ENCODE measurements around the gene SGPP1.

SGPP1 gene

DNA sequence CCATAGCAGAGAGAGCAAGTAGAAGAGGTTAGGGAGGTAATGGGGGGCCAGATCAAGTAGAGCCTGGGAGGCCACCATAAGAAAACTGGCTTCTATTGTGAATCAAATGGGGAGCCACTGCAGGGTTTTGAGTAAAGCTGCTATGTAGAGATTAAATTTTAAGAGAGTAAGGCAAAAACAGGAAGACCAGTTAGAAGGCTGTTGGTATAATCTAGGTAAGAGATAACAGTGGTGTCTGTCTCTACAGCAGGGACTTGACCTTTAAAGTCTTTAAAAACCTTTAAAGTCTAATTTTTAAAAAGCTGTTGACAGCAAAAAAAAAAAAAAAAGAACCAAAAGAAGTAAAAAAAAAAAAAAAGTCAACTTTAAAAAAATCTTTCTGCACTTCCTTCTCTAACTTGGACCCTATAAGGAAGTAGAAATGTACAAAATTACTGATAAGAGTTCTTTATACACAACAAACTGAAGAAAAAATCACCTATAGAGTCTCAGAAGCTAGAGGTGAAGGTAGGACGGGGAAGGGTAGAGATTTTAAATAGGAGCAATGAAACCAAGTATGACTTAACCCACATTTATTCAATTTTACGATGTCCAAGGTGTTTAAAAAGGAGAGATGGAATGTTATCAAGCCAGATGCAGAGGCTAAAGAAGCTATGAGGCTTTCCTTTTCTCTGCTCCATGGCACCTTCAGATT is 26.1 kb downstream of the SGPP1 start:
- no peak overlapping the region for H3K4me3 ChIP-seq (ENCODE audit: low read depth, low read length)
- DNase-seq (ENCODE audit: low read depth, low spot score) = no peak
- TF ChIP-seq, protein P1, sequence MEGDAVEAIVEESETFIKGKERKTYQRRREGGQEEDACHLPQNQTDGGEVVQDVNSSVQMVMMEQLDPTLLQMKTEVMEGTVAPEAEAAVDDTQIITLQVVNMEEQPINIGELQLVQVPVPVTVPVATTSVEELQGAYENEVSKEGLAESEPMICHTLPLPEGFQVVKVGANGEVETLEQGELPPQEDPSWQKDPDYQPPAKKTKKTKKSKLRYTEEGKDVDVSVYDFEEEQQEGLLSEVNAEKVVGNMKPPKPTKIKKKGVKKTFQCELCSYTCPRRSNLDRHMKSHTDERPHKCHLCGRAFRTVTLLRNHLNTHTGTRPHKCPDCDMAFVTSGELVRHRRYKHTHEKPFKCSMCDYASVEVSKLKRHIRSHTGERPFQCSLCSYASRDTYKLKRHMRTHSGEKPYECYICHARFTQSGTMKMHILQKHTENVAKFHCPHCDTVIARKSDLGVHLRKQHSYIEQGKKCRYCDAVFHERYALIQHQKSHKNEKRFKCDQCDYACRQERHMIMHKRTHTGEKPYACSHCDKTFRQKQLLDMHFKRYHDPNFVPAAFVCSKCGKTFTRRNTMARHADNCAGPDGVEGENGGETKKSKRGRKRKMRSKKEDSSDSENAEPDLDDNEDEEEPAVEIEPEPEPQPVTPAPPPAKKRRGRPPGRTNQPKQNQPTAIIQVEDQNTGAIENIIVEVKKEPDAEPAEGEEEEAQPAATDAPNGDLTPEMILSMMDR (IDR thresholded peaks at IDR 0.05; ENCODE audit: low read depth, low read length) = no peak
- in situ Hi-C loops (cut with HindIII; ENCODE audit: low sequenced_read_pairs) = no loop called here

GRCh38 chr14:63692310-63693020 is 35.4 kb downstream of the SGPP1 start:
- in situ Hi-C loops (cut with HindIII; ENCODE audit: low sequenced_read_pairs) = no loop called here
- no peak overlapping the region for H3K4me3 ChIP-seq (ENCODE audit: low read depth, low read length)
- TF ChIP-seq, protein P1 (IDR thresholded peaks at IDR 0.05; ENCODE audit: low read depth, low read length) = no peak
- DNase-seq (ENCODE audit: low read depth, low spot score) = no peak

DNA sequence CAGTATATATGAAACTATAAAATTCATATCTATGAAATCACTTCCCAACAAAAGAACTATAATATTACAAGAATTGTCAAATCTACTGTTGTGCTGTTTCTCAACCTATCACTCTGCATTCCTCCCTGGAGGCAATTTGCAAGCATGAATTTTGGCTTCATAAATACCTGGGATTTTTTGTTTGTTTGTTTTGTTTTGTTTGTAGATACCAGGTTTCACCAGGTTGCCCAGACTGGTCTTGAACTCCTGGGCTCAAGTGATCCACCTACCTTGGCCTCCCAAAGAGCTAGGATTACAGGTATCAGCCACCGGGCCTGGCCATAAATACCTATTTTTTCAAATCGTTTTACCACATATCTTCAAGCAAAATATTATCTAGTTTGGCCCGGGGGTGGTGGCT is 38.7 kb downstream of the SGPP1 start:
- no peak for DNase-seq (ENCODE audit: low read depth, low spot score)
- no peak overlapping the region for H3K4me3 ChIP-seq (ENCODE audit: low read depth, low read length)
- in situ Hi-C loops (cut with HindIII; ENCODE audit: low sequenced_read_pairs) = no loop called here
- TF ChIP-seq, protein P1 (IDR thresholded peaks at IDR 0.05; ENCODE audit: low read depth, low read length) = no peak

DNA sequence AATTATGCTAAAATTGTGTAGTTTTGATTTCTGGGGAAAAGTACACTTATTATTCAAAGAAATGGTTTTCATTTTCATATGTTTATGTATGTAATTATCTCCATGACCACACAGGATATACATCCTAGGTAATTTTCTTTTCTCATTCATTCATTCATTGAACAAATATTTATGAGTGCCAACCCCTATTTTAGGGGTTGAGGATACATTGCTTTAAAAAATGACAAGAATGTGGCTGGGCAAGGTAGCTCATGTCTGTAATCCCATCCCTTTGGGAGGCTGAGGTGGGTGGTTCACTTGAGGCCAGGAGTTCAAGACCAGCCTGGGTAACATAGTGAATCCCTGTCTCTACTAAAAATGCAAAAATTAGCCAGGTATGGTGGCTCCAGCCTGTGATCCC is 40.9 kb downstream of the SGPP1 start:
- in situ Hi-C loops (cut with HindIII; ENCODE audit: low sequenced_read_pairs) = no loop called here
- TF ChIP-seq, protein P1 (IDR thresholded peaks at IDR 0.05; ENCODE audit: low read depth, low read length) = no peak
- H3K4me3 ChIP-seq (ENCODE audit: low read depth, low read length) = no peak overlapping the region

GRCh38 chr14:63685401-63685800 is 42.5 kb downstream of the SGPP1 start:
- no peak for DNase-seq (ENCODE audit: low read depth, low spot score)
- H3K4me3 ChIP-seq (ENCODE audit: low read depth, low read length) = no peak overlapping the region
- in situ Hi-C loops (cut with HindIII; ENCODE audit: low sequenced_read_pairs) = no loop called here
- TF ChIP-seq, protein P1 (IDR thresholded peaks at IDR 0.05; ENCODE audit: low read depth, low read length) = no peak

More for the DNA sequence above, 40.9 kb downstream of the SGPP1 start:
- no peak for DNase-seq (ENCODE audit: low read depth, low spot score)

- TF ChIP-seq, protein P1 (IDR thresholded peaks at IDR 0.05; ENCODE audit: low read depth, low read length) = no peak
- in situ Hi-C loops (cut with HindIII; ENCODE audit: low sequenced_read_pairs) = no loop called here
- DNase-seq (ENCODE audit: low read depth, low spot score) = no peak
- H3K4me3 ChIP-seq (ENCODE audit: low read depth, low read length) = no peak overlapping the region
Measured at GRCh38 chr14:63682727-63683593, 44.9 kb downstream of the SGPP1 start.
